ENCODE measurements around the gene ACADVL.

DNA sequence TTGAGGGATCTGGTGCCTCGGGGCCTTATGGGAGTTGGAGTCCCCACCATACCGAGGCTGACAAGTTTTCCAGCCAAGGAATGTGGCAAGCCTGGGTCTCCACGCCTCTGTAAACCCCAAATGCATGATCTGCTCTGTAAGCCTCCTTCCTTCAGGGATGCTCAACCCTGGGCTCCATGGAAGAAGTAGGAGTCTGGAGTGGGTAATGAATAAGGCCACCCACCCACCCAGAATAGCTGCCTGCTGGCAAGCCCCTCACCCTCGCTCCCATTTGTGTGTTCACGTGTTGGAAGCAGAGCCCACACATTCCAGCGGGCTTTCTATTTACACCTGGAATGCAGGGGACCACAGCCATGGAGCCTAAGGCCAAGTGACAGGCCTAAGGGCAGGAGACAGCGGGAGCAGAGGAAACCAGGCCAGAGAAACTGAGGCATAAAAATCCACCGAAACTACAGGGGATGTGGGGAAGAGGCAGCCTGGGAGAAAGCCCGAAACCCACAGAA is 4.6 kb upstream of the ACADVL start:
- TF ChIP-seq, protein P1, sequence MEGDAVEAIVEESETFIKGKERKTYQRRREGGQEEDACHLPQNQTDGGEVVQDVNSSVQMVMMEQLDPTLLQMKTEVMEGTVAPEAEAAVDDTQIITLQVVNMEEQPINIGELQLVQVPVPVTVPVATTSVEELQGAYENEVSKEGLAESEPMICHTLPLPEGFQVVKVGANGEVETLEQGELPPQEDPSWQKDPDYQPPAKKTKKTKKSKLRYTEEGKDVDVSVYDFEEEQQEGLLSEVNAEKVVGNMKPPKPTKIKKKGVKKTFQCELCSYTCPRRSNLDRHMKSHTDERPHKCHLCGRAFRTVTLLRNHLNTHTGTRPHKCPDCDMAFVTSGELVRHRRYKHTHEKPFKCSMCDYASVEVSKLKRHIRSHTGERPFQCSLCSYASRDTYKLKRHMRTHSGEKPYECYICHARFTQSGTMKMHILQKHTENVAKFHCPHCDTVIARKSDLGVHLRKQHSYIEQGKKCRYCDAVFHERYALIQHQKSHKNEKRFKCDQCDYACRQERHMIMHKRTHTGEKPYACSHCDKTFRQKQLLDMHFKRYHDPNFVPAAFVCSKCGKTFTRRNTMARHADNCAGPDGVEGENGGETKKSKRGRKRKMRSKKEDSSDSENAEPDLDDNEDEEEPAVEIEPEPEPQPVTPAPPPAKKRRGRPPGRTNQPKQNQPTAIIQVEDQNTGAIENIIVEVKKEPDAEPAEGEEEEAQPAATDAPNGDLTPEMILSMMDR (IDR thresholded peaks at IDR 0.05; ENCODE audit: low read length), result no peak
- no peak for TF ChIP-seq EZH2 (IDR thresholded peaks at IDR 0.05; ENCODE audit: borderline replicate concordance, low read length)

Measured in OCI-LY1 (cell line).